Panc1 (cell line): ENCODE data around the gene AATK. TPM values are rescaled to one million over a fixed set of nuclear protein-coding genes. Genes with fewer than 3 reads are reported as not detected.

Experiments
- ATAC-seq: fragments of 200-7000 bp; cut with Tn5 transposase; 2 replicates; pipeline ENCODE4 v1.9.1; 2020; ENCODE audit warnings: mild to moderate bottlenecking, moderate library complexity
- BruUV-seq: library from RNA; stranded (reverse); fragments of 400-500 nt; replicated peaks from 2 replicates; lab custom pipeline; 2021; lab: Mats Ljungman, UMichigan
- CTCF ChIA-PET: fragments of 300-600 bp; sonication (Branson Sonifier 250); formaldehyde crosslinking; loops from one replicate; lab custom pipeline; 2022; ENCODE audit warnings: antibody characterized with exemption; lab: Charles Lee
- POLR2A ChIA-PET: fragments of 300-600 bp; sonication (Branson Sonifier 250); formaldehyde crosslinking; loops from one replicate; lab custom pipeline; 2022; ENCODE audit warnings: antibody characterized with exemption; lab: Charles Lee
- DNase-seq: peaks from one replicate; pipeline ENCODE4 v3.0.0-alpha.2; 2010; ENCODE audit warnings: low read depth, low spot score
- H3K27ac ChIP-seq: 2 replicates; pipeline ENCODE4 v1.5.1; 2011; ENCODE audit warnings: mild to moderate bottlenecking, low read length, inconsistent platforms
- H3K27me3 ChIP-seq: fragments of 200-500 bp; sonication (Bioruptor generic); 2 replicates; pipeline ENCODE4 v1.6.0; 2014; ENCODE audit warnings: low read length, inconsistent platforms; ENCODE audit not compliant: control insufficient read depth, insufficient read depth
- H3K36me3 ChIP-seq: fragments of 200-500 bp; sonication (Bioruptor generic); 2 replicates; pipeline ENCODE4 v1.5.1; 2014; ENCODE audit warnings: inconsistent platforms, mild to moderate bottlenecking, low read length, moderate library complexity; ENCODE audit not compliant: control insufficient read depth, insufficient read depth
- H3K4me1 ChIP-seq: 2 replicates; pipeline ENCODE4 v1.5.1; 2011; ENCODE audit warnings: inconsistent platforms, mild to moderate bottlenecking, low read length, moderate library complexity; ENCODE audit not compliant: control insufficient read depth, insufficient read depth
- H3K4me3 ChIP-seq, 2 experiments: 2 replicates each; pipeline ENCODE4 v1.5.1; 2011 to 2012; ENCODE audit warnings: low read depth in 2 of 2, low read length in 2 of 2, mild to moderate bottlenecking in 2 of 2, inconsistent platforms in 1 of 2, moderate library complexity in 1 of 2
- H3K9me3 ChIP-seq: fragments of 200-500 bp; sonication (Bioruptor generic); 2 replicates; pipeline ENCODE4 v1.5.1; 2014; ENCODE audit warnings: low read depth, mild to moderate bottlenecking, inconsistent platforms, low read length, moderate library complexity; ENCODE audit not compliant: control insufficient read depth, insufficient read depth
- POLR2AphosphoS5 ChIP-seq: IDR thresholded peaks from 2 replicates; pipeline ENCODE4 v1.6.1; 2012; ENCODE audit warnings: mild to moderate bottlenecking, low read depth, low read length, moderate library complexity
- SIN3A ChIP-seq: IDR thresholded peaks from 2 replicates; pipeline ENCODE4 v1.6.1; 2012; ENCODE audit warnings: low read depth, mild to moderate bottlenecking, low read length, moderate library complexity, borderline replicate concordance; ENCODE audit not compliant: insufficient read depth
- TCF7L2 ChIP-seq: IDR thresholded peaks from 2 replicates; pipeline ENCODE4 v1.6.1; 2011; ENCODE audit warnings: mild to moderate bottlenecking, low read depth, low read length, inconsistent platforms
- in situ Hi-C: cut with HindIII; loops from 2 replicates; pipeline ENCODE4 v1.10.0; 2016; ENCODE audit warnings: low sequenced_read_pairs, low pct_unique_long_range_greater_than_20kb
- intact Hi-C: fragments of 100-400 bp; cut with micrococcal nuclease; formaldehyde crosslinking; loops from one replicate; pipeline ENCODE4 v1.10.0; 2022; ENCODE audit not compliant: unreplicated experiment
- total RNA-seq: library from RNA; stranded (reverse); gene quantifications from one replicate; pipeline ENCODE4 v1.2.1, GENCODE V29; 2021; ENCODE audit not compliant: unreplicated experiment
- TF ChIP-seq, protein P1 (sequence below): fragments of 450-650 bp; IDR thresholded peaks from 2 replicates; pipeline ENCODE4 v1.5.1; 2017; ENCODE audit warnings: mild to moderate bottlenecking
- TF ChIP-seq, protein P2 (sequence below), 2 experiments: IDR thresholded peaks; 2 replicates each; pipeline ENCODE4 v1.6.1; 2011 to 2012; ENCODE audit warnings: low read depth in 2 of 2, control low read depth in 1 of 2, low read length in 1 of 2, mild to moderate bottlenecking in 1 of 2, moderate library complexity in 1 of 2; ENCODE audit not compliant: insufficient read depth in 1 of 2

The AATK gene
- total RNA-seq, 1 experiment from 2014 or later: 3.7 TPM

DNA sequence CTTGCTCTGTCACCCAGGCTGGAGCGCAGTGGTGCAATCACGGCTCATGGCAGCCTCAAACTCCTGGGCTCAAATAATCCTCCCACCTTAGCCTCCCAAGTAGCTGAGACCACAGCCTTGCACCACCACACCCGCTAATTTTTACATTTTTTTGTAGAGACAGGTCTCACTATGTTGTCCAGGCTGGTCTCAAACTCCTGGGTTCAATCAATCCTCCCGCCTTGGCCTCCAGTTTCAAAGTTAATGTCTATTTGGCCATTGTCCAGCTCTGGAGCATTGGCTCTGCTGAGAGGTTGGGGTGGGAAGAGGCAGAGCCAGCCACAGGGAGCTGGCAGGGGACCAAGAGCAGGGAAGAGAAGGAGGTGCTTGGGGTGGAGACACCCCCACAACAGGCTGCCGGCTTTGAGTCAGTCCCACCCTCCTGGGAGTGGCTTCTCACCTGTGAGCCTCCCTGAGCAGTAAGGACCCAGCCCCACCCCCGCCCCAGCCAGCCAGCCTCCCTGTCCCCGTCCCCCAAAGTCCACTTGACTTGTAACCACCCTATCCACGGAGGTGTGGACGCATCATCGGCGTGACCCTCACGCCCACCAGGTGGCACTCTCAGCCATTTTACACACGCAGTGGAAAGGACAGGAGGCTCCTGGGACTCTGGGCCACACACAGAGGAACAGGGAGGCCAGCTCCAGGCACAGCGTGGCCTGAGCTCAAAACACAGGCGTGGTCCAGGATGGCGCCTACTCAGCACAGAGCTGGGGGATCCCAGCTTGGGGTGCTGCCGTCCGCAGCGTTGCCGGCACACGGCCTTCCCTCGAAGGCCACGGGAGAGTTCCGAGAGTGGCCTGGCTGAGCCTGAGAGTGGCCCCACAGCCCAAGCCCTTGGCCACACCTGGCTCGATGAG lies 23.5 kb downstream of the AATK start:
- no TSS peak for BruUV-seq
- ChIA-PET CTCF (interaction anchor here (0.5 to 1.4 kb wide), 10 partner anchors 10 to 342 kb away, joined by 3 to 10 read pairs (median 4); no protein-coding TSS in a partner anchor), POLR2A (no interaction called here)
- Histone ChIP-seq H3K9me3 (no peaks in the 10 kb centered on the region), H3K36me3 (no peaks in the 10 kb centered on the region), H3K27ac (no peak overlapping the region), H3K4me1 (no peaks in the 10 kb centered on the region; the same call in 1 of the 2 replicates), H3K27me3 (no peaks in the 10 kb centered on the region), H3K4me3 (no peak overlapping the region)
- DNase-seq (peak; percentile 27), ATAC-seq (peak; percentile 99)
- intact Hi-C loops: loop anchor here (2.0 to 5.0 kb wide), 3 partner anchors 40 to 98 kb away; no protein-coding TSS in a partner anchor
- TF ChIP-seq POLR2AphosphoS5: no peak
- TF ChIP-seq, protein P1, sequence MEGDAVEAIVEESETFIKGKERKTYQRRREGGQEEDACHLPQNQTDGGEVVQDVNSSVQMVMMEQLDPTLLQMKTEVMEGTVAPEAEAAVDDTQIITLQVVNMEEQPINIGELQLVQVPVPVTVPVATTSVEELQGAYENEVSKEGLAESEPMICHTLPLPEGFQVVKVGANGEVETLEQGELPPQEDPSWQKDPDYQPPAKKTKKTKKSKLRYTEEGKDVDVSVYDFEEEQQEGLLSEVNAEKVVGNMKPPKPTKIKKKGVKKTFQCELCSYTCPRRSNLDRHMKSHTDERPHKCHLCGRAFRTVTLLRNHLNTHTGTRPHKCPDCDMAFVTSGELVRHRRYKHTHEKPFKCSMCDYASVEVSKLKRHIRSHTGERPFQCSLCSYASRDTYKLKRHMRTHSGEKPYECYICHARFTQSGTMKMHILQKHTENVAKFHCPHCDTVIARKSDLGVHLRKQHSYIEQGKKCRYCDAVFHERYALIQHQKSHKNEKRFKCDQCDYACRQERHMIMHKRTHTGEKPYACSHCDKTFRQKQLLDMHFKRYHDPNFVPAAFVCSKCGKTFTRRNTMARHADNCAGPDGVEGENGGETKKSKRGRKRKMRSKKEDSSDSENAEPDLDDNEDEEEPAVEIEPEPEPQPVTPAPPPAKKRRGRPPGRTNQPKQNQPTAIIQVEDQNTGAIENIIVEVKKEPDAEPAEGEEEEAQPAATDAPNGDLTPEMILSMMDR: peak; percentile 90
- in situ Hi-C loops: loop anchor here (5.0 kb wide), 1 partner anchor 65 kb away; no protein-coding TSS in a partner anchor

DNA sequence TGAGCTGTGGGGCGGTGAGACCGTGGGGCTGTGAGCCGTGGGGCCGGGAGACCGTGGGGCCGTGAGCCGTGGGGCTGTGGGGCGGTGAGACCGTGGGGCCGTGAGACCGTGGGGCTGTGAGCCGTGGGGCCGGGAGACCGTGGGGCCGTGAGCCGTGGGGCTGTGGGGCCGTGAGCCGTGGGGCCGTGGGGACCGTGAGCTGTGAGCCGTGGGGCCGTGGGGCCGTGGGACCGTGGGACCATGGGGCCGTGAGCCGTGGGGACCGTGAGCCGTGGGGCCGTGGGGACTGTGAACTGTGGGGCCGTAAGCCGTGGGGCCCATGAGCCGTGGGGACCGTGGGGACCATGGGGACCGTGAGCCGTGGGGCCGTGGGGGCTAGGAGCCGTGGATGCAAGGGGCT lies 25.3 kb downstream of the AATK start:
- Histone ChIP-seq H3K36me3 (no peaks in the 10 kb centered on the region), H3K4me3 (no peak overlapping the region), H3K9me3 (no peaks in the 10 kb centered on the region), H3K27ac (no peak overlapping the region), H3K4me1 (no peaks in the 10 kb centered on the region; the same call in 1 of the 2 replicates), H3K27me3 (no peaks in the 10 kb centered on the region)
- ChIA-PET CTCF (no interaction called here), POLR2A (no interaction called here)
- no peak for TF ChIP-seq POLR2AphosphoS5
- TF ChIP-seq, protein P2, sequence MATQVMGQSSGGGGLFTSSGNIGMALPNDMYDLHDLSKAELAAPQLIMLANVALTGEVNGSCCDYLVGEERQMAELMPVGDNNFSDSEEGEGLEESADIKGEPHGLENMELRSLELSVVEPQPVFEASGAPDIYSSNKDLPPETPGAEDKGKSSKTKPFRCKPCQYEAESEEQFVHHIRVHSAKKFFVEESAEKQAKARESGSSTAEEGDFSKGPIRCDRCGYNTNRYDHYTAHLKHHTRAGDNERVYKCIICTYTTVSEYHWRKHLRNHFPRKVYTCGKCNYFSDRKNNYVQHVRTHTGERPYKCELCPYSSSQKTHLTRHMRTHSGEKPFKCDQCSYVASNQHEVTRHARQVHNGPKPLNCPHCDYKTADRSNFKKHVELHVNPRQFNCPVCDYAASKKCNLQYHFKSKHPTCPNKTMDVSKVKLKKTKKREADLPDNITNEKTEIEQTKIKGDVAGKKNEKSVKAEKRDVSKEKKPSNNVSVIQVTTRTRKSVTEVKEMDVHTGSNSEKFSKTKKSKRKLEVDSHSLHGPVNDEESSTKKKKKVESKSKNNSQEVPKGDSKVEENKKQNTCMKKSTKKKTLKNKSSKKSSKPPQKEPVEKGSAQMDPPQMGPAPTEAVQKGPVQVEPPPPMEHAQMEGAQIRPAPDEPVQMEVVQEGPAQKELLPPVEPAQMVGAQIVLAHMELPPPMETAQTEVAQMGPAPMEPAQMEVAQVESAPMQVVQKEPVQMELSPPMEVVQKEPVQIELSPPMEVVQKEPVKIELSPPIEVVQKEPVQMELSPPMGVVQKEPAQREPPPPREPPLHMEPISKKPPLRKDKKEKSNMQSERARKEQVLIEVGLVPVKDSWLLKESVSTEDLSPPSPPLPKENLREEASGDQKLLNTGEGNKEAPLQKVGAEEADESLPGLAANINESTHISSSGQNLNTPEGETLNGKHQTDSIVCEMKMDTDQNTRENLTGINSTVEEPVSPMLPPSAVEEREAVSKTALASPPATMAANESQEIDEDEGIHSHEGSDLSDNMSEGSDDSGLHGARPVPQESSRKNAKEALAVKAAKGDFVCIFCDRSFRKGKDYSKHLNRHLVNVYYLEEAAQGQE (IDR thresholded peaks at IDR 0.05; ENCODE audit: insufficient read depth in 1 of 2, low read depth in 2 of 2, low read length in 1 of 2): no peak
- no peak for TF ChIP-seq TCF7L2
- TF ChIP-seq SIN3A: no peak
- TF ChIP-seq, protein P1: no peak
- no TSS peak for BruUV-seq
- in situ Hi-C loops (loop anchor here (5.0 kb wide), 1 partner anchor 67 kb away; no protein-coding TSS in a partner anchor), intact Hi-C loops (loop anchor here (5.0 kb wide), 2 partner anchors 42 to 62 kb away; no protein-coding TSS in a partner anchor)
- ATAC-seq (no peak), DNase-seq (no peak)
